GM19452 (cell line): ENCODE measurements around the gene SHROOM1.
A peak's percentile ranks its signal among the peaks of the same experiment; 100 is the strongest.

ENCODE experiments used
- ATAC-seq: cut with Tn5 transposase; IDR thresholded peaks from one replicate; pipeline ENCODE4 v1.9.1; 2021; ENCODE audit not compliant: unreplicated experiment

SHROOM1 gene

DNA sequence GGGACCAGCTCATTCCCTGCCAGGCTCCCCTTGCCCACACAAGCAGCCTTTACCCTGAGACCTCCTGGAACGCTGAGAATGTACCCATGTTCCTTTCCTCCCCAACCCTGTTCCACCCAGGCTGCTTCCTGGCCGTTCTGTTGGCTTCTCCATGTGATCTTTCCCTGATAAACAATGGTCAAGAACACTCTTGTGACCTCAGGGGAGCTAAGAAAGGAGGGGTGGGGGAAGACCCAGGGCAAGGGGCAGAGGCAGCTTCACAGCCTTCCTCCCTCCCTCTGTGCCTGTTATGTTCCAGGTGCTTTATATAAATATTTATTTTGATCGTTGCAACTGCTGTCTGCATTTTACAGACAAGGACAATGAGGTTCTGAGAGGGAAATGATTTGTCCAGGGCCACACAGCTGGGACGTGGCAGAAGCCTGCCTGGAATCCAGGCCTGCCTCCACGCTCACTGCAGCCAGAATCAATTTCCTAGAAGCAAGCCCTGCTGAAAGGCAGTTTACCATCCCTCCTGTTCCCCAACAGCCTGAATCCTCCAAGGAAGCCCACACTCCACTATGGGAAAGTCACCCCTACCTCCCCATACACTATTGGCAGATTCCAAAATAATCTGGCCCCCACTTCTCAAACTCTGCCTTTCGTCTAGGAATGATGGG is 3.9 kb downstream of the SHROOM1 start:
- no peak for ATAC-seq

DNA sequence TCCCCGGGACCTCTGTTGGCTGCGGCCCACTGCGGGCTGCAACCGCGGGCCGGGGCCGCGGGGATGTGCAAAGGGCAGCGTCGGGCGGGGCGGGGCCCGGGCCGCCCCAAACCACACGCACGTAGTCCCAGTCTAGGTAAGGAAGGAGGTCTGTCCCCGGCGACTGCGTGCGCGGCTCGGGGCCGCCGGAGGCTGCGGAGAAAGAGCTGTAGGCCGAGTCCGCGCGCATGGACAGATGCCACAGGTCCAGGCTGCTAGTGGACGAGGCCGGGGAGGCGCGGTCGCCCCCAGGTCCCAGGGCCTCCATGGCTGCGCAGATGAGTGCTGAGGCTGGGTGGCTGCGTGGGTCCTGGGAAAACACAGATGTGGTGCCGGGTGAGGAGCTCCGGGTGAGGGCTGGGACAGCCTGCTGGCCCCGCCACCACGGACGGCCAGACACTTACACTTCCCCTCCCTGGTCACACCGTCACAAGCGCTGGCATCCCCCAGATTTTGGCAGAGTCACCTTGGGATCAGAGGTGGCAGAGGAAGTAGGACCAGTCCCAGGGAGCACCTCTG is 4.5 kb downstream of the SHROOM1 start:
- ATAC-seq, result no peak

DNA sequence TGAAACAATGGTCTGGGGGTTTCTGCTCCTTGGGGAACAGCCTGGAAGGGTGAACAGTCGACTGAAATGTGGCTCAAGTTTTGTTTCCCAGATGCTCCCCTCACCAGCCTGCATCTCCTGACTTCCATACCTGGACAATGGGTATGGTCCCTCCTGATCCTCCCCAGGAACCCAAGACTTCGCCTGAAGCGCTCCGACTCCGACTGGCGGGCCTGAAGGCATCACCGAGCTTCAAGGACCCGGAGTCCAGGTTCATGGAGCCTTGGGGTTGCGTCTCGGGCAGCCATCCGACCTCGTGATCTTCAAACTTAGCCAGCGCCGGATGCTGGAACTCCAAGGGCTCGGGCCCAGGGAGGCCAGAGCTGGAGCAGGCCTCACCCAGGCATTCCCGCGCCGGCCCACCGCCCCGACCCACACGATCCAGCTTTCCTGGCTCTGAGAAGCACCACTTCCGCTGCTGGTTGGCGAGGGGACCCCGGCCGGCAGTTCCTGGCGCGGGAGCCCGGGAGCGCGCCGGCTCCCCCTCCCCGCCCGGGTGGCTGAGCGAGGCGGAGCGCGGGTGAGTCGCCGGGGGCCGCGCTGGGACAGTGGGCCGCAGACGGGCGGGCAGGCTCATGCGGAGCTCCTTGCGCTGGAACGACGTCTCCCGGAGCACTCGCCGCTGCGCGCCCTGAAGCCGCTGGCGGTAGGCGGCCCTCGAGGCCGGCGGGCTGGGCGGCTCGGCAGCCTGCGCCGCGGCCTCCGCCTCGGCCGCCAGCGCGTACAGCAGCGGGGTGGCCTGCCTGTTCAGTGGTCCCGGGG is 5.2 kb downstream of the SHROOM1 start:
- no peak for ATAC-seq

DNA sequence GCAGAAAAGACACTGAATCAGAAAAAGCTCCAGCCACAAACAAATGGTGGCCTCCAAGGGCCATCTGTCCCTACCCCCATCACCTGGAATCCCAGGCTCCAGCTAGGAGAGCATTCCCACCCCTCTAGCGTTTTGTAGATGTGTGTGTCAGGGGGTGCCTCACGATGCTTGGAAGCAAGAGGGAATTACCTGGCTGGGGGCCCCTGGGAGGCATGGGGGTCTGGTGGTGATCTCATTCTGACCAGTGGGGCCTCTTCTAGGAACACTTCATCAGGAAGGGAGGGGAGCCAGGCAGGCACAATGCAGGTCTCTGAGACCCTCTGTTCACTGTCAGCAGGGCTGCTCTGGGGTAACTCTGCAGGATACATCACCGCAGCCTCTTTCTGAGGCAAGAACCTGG is 6.0 kb downstream of the SHROOM1 start:
- no peak for ATAC-seq

DNA sequence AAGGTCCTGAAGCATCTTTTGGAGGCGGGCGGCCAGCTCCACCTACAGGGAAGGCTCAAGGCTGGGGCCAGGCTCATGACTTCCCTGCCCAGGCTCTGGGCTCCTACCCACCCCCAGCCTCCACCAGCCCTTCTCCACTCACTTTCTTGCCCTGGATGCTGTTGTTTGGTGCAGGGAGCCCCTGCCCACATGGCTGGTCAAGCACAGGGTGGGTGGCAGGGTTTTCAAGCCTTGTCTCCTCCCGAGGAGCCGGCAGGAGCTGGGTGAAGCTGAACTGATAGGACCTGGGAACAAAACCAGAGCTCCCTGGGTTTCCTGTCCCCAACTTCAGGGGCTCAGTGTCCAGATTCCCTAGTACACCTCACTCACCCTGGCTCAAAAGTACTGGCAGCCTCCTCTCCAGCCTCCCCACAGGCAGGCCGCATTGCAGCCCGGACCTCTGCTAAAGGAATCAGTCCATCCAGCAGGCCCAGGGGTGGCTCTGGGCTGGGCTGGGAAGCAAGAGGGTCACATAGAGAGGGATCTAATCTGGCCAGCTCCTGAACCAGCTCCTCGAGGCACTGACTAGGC is 6.9 kb downstream of the SHROOM1 start:
- no peak for ATAC-seq

DNA sequence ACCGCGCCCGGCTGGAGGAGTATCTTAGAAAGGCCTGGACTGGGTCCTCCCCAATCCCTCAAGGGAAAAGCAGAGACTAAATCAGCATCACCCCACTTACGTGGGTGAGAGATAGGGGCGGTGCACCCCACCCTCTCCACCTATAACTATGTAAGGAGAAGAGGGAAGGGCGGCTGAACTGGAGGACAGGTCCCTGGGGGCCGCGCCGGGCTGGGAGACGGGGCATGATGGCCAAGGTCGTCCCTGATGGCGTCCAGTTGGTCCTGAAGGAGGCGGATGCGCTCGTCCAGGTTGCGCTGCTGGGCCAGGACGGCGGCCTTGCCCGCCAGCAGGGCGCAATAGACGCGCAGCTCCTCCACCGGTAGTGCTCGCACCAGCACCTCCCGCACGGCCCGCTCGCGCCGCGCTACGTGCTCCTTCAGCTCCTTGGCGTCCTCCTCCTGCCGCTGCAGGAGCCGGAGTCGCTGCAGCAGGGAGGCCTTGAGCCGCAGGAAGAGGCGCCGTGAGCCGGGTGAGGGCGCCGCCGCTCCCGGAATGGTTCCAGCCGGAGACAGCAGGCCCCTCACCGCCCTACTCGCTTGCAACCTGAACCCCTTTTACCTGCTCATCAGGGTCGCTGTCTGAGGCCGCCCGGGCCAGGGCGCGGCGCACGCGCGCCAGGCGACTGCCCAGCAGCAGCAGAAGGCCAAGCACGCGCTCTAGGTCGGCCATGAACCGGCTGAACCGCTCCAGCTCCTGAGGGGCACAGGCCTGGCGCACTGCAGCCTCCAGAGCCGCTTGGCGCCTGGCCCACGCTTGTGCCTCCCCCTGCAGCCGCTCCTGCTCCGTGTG is 7.6 kb downstream of the SHROOM1 start:
- ATAC-seq, result no peak

DNA sequence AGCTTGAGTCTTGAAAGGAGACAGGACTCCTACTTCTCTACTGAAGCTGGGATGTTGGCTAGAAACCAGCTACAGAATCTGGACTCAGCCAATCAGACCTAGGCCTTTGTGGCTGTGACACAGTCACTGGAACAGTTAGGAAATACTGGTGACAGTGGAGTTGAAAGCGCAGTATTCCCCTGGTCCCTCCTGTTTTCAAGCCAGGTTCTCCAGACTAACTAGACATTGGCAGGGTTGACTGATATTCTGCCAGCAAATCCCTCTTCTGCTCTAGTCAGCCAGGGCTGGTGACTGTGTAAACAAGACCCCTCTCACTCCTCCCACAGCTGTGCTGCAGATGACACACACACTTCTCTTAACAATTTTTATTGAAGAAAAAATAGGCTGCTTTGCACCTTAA is 8.7 kb downstream of the SHROOM1 start:
- no peak for ATAC-seq

DNA sequence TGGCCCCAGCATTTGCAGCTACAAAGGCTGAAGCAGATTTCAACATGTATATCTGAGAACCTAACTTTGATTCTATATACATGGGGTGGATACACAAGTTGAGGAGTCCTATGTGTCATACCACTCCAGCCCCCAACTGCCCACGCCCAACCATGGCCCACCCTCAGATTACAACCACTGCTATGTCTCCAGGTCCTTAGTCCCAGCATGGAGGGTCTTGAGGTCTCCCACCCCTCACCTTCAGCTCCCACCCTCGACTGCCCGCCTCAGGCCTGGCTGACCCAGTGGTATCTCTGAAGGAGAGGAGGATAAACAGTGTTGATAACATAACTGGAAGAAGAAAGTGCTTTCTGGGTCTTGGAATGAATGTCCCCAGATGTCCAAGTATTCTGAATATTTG is 9.1 kb downstream of the SHROOM1 start:
- ATAC-seq, result no peak

DNA sequence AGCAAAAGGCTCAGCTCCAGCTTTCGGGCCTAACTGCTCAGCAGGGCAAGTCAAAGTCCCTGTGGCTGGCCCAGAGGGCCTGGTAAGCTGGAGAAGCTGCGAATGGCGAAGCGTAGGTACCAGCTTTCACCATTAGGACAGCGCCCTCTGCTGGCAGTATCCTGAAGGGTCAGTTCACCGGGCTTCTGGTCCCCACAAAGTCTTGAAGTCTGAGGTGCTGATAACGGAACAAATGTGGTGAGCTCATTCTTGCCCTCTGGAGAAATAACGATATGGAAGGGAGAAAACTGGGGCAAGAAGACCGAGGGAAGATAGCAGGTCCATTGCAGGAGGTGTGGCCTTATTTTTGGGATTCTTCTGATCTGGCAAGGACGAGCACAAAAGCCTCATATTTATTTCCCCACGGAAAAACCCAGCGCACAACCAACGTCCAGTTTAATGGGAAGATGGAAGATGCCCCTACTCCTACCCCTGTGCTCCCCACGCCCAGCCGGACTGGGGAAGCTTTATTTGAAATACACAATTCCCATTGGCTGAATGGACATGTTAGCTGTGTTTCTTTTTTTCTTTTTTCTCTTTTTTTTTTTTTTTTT is 10.2 kb downstream of the SHROOM1 start:
- peak; percentile 86 for ATAC-seq

DNA sequence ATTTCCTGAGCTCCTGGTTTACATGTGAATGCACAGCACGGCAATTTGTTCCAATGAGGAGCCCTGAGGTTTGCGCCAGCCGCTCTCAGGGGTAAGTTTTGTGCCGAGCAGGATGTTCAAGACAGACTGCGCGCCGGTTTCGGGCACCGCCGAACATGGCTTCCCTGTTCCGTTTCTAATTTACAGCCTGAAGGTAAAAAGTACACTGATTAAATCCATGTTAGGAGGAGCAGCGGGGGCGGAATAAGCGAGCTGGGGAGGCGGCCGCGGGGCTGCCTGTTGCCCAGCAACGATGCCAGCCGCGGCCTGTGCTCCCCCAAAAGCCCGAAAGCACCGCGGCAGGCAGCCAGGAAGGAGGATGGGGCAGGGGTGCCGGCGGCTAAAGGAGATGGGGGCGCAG is 11.0 kb downstream of the SHROOM1 start:
- ATAC-seq, result no peak

DNA sequence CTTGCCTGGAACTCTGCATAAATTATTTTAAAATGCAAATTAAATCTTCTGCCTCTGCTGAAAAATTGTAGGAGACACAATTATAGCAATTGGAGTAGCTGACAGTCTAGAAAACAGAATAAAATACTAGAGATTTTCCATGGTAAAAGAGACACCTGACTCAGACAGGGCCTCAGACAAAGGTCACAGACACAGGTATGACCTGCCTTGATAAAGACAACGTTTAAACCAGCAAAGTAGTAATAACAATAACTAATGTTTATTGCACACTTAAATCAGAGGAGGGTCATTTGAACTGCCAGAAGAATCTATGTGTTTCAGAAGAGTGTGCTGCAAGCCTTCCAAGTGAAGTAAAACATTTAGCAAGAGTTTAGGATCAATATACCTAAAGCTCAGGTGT is 13.4 kb downstream of the SHROOM1 start:
- ATAC-seq, result no peak

DNA sequence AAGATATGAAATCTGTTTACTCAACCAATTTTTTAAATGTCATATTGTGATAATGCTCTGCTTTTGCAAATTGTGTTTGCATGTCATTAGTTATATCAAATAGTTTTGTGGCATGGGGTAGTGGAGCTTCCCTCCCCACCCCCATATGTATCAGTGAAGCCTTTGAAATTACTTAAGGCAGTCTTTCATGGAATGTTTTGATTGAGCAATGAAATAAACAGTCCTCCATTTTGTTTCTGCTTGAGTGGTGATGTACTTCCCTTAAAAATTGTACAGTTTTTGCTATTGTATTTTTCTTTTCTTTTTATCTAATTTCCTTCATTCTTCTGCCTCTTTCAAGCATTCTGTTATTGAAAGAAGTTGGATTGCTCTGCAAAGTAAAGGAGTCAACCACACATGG is 13.9 kb downstream of the SHROOM1 start:
- ATAC-seq, result no peak

DNA sequence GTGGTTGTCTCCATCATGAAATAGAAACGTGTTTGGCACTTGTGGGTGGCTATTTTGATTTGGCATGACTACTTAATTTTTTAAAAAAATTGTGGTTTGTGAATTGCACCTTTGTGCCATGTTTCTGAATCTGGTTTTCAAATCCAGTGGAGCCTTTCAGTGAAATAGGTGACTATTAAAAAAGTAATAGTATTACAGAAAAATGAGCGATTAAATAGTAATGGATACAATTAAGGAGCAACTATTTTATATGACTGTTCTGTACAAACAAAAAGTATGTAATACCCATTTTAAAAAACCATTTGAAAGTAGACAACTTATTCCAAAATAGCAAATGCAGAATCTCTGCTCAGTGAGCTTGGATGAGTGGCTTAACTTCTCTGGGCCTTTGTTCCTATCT is 14.4 kb downstream of the SHROOM1 start:
- no peak for ATAC-seq

DNA sequence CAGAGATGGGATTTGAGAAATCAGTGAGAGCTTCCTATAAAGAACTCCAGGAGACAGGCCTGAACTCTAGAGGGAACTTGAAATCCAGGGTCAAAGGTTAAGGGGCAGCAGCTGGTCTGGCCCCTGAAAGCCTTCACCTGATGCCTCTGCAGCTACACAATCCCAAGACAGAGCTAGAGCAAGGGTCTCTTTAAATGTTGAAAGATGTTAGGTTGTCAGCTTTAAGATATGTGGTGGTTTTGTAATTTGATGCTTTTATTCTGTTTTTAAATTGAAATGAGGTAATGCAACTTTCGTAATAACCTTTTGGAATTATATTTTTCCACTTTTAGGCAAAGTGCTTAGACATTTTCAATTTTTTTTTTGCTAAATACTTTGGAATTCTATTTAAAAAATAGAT is 15.0 kb downstream of the SHROOM1 start:
- ATAC-seq, result no peak

DNA sequence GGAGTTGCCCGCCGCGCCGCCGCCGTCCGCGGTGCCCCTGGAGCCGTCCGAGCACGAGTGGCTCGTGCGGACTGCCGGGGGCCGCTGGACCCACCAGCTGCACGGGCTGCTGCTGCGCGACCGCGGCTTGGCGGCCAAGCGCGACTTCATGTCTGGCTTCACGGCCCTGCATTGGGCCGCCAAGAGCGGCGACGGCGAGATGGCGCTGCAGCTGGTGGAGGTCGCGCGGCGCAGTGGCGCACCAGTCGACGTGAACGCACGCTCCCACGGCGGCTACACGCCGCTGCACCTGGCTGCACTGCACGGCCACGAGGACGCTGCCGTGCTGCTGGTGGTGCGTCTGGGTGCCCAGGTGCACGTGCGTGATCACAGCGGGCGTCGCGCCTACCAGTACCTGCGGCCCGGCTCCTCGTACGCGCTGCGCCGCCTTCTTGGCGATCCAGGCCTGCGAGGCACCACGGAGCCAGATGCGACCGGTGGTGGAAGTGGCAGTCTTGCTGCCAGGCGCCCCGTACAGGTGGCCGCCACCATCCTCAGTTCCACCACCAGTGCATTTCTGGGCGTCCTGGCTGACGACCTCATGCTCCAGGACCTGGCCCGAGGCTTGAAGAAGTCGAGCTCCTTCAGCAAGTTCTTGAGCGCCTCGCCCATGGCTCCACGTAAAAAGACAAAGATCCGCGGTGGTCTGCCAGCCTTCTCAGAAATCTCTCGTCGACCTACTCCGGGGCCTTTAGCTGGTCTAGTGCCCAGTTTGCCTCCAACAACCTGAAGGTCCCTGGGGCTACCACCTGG is 15.7 kb downstream of the SHROOM1 start:
- no peak for ATAC-seq

DNA sequence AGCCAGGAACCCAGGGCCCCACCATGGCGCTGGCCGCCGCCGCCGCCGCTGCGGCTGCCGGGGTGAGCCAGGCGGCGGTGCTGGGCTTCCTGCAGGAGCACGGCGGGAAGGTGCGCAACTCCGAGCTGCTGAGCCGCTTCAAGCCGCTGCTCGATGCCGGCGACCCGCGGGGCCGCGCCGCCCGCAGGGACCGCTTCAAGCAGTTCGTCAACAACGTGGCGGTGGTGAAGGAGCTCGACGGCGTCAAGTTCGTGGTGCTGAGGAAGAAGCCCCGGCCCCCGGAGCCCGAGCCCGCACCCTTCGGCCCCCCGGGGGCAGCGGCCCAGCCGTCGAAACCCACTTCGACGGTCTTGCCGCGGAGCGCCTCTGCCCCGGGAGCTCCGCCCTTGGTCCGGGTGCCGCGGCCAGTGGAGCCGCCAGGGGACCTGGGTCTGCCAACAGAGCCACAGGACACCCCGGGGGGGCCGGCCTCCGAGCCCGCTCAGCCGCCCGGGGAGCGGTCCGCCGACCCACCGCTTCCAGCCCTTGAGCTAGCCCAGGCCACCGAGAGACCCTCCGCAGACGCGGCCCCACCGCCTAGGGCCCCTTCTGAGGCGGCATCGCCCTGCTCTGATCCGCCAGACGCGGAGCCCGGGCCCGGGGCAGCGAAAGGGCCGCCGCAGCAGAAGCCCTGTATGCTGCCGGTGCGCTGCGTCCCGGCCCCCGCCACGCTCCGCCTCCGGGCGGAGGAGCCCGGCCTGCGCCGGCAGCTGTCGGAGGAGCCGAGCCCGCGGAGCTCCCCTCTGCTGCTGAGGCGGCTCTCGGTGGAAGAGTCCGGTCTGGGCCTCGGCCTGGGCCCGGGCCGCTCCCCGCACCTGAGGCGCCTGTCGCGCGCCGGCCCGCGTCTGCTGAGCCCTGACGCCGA is 16.6 kb downstream of the SHROOM1 start:
- no peak for ATAC-seq

DNA sequence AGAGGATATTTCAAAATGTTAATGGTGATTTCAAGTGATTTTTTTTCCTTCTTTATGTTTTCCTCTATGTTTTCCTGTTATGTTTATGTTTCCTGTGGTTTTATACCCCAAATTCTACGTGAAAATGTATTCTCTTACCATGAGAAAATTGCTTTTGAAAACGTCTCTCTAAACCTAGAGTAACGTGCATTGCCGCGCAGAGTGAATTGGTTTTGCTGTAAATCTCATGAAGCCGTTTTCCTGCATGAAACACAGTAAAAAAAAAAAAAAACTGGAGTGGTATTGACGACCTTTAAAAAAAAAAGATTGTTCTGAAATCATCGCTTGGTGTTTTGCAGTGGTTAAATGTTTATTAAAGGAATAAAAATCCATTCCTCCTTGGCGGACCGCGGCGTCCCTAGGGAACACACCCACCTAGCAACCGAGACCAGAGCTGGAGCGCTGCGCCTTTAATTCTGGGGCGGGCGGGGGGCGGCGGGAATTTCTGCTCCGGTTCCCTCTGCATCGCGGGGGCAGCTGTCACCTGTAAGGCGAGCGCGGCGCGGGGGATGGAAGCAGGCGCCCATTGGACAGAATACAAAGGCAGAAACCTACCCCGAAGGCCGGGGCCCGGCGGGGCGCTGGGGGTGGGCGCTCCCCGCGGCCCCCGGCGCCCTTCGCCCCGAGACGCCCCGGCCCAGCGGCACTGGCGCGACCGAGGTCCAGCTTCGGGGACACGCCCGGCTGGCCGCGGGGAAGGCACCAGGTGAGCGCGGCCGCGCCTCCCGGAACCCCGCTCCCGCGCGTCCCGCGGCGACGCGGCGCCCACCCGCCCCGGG is 17.5 kb downstream of the SHROOM1 start, which contains the start of gene SOWAHA:
Gene SOWAHA, plus strand, starts transcription at position 522 of the 818 bp plus-strand sequence. CDS start 320 bp downstream, outside the sequence.
- no peak for ATAC-seq
